CD4-positive, alpha-beta memory T cell (primary cell): ENCODE data around the gene HERC5. TPM values are rescaled to one million over a fixed set of nuclear protein-coding genes. Genes with fewer than 3 reads are reported as not detected.
"Not testable (repeated sequence)": the region's sequence is repeated elsewhere in the genome, so short reads cannot be mapped to it uniquely, and the experiment has no call there.

ENCODE experiments used
- CTCF ChIA-PET: fragments of 350-600 bp; sonication (Branson Sonifier 250); formaldehyde crosslinking; loops from one replicate; lab custom pipeline; 2021; ENCODE audit warnings: inconsistent platforms; ENCODE audit not compliant: partially characterized antibody; lab: Charles Lee
- POLR2A ChIA-PET: fragments of 350-600 bp; sonication (Branson Sonifier 250); formaldehyde crosslinking; loops from one replicate; lab custom pipeline; 2021; ENCODE audit not compliant: partially characterized antibody; lab: Charles Lee
- DNase-seq, 5 donors: peaks; one replicate each; pipeline versions ENCODE4 v3.0.0 to v3.0.0-alpha.2; 2020 to 2022; ENCODE audit warnings: mixed read lengths in 1 of 5
- H3K27ac ChIP-seq: one replicate; pipeline ENCODE4 v1.7.0; 2013; ENCODE audit warnings: low read depth, low read length
- H3K27me3 ChIP-seq: 2 replicates; pipeline ENCODE4 v1.7.0; 2013; ENCODE audit warnings: mild to moderate bottlenecking, low read length, moderate library complexity; ENCODE audit not compliant: insufficient read depth
- H3K36me3 ChIP-seq: 2 replicates; pipeline ENCODE4 v1.7.0; 2013; ENCODE audit warnings: mild to moderate bottlenecking, low read length, moderate library complexity; ENCODE audit not compliant: insufficient read depth
- H3K4me1 ChIP-seq: 2 replicates; pipeline ENCODE4 v1.7.0; 2013; ENCODE audit warnings: mild to moderate bottlenecking, low read length, moderate library complexity; ENCODE audit not compliant: insufficient read depth
- H3K4me3 ChIP-seq, 2 donors: one replicate each; pipeline ENCODE4 v1.7.0; 2013; ENCODE audit warnings: low read length in 2 of 2, mild to moderate bottlenecking in 1 of 2
- H3K9me3 ChIP-seq, 2 donors: one replicate each; pipeline ENCODE4 v1.7.0; 2013; ENCODE audit warnings: low read length in 2 of 2, control low read depth in 1 of 2; ENCODE audit not compliant: control insufficient read depth in 1 of 2
- H3K27ac Mint-ChIP-seq, 7 donors: one replicate each; pipeline ENCODE4 v1.8.0; 2020 to 2021; ENCODE audit warnings: mixed read lengths in 7 of 7, mild to moderate bottlenecking in 6 of 7, inconsistent platforms in 3 of 7, moderate library complexity in 3 of 7
- H3K27me3 Mint-ChIP-seq, 2 donors: one replicate each; pipeline ENCODE4 v1.8.0; 2020 to 2021; ENCODE audit warnings: mixed read lengths in 2 of 2
- H3K36me3 Mint-ChIP-seq, 2 donors: one replicate each; pipeline ENCODE4 v1.8.0; 2020 to 2021; ENCODE audit warnings: mixed read lengths in 2 of 2, inconsistent platforms in 1 of 2, mild to moderate bottlenecking in 1 of 2
- H3K4me1 Mint-ChIP-seq, 4 donors: one replicate each; pipeline ENCODE4 v1.8.0; 2020 to 2021; ENCODE audit warnings: mixed read lengths in 4 of 4, mild to moderate bottlenecking in 1 of 4
- H3K4me3 Mint-ChIP-seq, 8 donors: one replicate each; pipeline ENCODE4 v1.8.0; 2020 to 2021; ENCODE audit warnings: mixed read lengths in 8 of 8, mild to moderate bottlenecking in 7 of 8, moderate library complexity in 6 of 8, inconsistent platforms in 3 of 8
- H3K9me3 Mint-ChIP-seq, 8 donors: one replicate each; pipeline ENCODE4 v1.8.0; 2020 to 2021; ENCODE audit warnings: mixed read lengths in 8 of 8, mild to moderate bottlenecking in 5 of 8, inconsistent platforms in 3 of 8, moderate library complexity in 1 of 8
- intact Hi-C: fragments of 100-400 bp; cut with micrococcal nuclease; formaldehyde crosslinking; loops from one replicate; pipeline ENCODE4 v1.15.1; 2023
- polyA plus RNA-seq, 2 donors: library from polyadenylated mRNA; unstranded; fragments of 300-500 nt; fragmentation: Illumina TruSeq; gene quantifications; one replicate each; pipeline ENCODE4 v1.2.3, GENCODE V29; 2021
- total RNA-seq, 2 experiments: library from RNA; stranded (reverse); gene quantifications; one replicate each; pipeline ENCODE4 v1.2.3, GENCODE V29; 2021

Gene HERC5
- total and polyA plus RNA-seq, 4 experiments from 2014 or later: 14.4 to 22.1 (median 18.2) TPM

DNA sequence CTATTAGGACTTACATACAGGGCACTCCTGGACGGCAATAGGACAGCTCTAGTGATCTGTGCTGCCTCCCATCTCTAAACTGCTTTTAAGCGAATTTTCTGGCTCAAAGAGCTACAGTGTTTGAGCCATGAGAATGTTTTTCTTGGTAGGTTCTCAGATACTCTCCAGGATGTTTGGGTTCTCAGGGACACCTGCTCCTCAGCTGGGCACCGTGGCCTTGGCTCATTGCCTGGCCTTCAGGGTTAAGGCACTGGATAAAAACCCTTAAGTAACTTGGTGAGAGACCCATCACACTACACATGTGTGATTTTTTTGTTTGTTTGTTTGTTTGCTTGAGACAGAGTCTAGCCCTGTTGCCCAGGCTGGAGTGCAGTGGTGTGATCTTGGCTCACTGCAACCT lies 38.5 kb upstream of the HERC5 start:
- H3K4me1 Mint-ChIP-seq: peaks cover 6 to 9% (median 8%) of the 10 kb centered on the region in 4 donors
- H3K36me3 Mint-ChIP-seq: peaks cover 43 to 46% of the 10 kb centered on the region in 2 donors
- POLR2A ChIA-PET: no interaction called here
- H3K9me3 Mint-ChIP-seq: no peaks in the 10 kb centered on the region
- no peaks in the 10 kb centered on the region for H3K9me3 ChIP-seq
- H3K4me3 ChIP-seq: no peak overlapping the region
- no peak overlapping the region for H3K27ac Mint-ChIP-seq
- CTCF ChIA-PET: no interaction called here
- H3K27ac ChIP-seq: no peak overlapping the region
- no peaks in the 10 kb centered on the region for H3K27me3 ChIP-seq
- no peak for DNase-seq
- peaks cover 16% of the 10 kb centered on the region for H3K36me3 ChIP-seq
- H3K4me1 ChIP-seq: no peaks in the 10 kb centered on the region
- no peaks in the 10 kb centered on the region for H3K27me3 Mint-ChIP-seq
- intact Hi-C loops: no loop called here
- H3K4me3 Mint-ChIP-seq: no peak overlapping the region

- peaks cover 4 to 9% (median 5%) of the 10 kb centered on the region in 4 donors for H3K4me1 Mint-ChIP-seq
- no peaks in the 10 kb centered on the region for H3K27me3 ChIP-seq
- intact Hi-C loops: no loop called here
- H3K9me3 Mint-ChIP-seq: no peaks in the 10 kb centered on the region
- H3K27ac Mint-ChIP-seq: peak overlapping the region in 2 of 7 donors; percentile 6 to 42
- no peaks in the 10 kb centered on the region for H3K4me1 ChIP-seq
- peaks cover 38% of the 10 kb centered on the region in 2 donors for H3K36me3 Mint-ChIP-seq
- H3K4me3 Mint-ChIP-seq: no peak overlapping the region
- H3K27ac ChIP-seq: no peak overlapping the region
- no peaks in the 10 kb centered on the region for H3K9me3 ChIP-seq
- POLR2A ChIA-PET: no interaction called here
- DNase-seq: no peak
- CTCF ChIA-PET: no interaction called here
- no peak overlapping the region for H3K4me3 ChIP-seq
- H3K36me3 ChIP-seq: peaks cover 15% of the 10 kb centered on the region
- H3K27me3 Mint-ChIP-seq: no peaks in the 10 kb centered on the region
Measured at GRCh38 chr4:88419874-88420273, 37.0 kb upstream of the HERC5 start.

DNA sequence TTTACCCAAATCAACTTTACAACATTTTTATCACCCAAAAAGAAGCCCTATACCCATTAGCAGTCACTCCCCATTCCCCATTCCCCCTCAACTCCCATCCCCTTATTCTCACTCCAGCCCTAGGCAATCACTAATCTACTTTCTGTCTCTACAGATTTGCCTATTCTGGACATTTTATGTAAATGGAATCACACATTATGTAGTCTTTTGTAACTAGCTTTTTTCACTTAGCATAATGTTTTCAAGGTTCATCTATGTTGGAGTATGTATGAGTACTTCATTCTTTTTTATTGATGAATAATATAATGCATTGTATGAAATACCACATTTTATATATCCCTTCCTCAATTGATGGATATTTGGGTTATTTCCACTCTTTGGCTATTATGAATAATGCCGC lies 36.1 kb upstream of the HERC5 start:
- no peak overlapping the region for H3K27ac ChIP-seq
- H3K36me3 ChIP-seq: peaks cover 9% of the 10 kb centered on the region
- Mint-ChIP-seq H3K4me3 (no peak overlapping the region), H3K36me3 (peaks cover 34 to 36% of the 10 kb centered on the region in 2 donors), H3K9me3 (no peaks in the 10 kb centered on the region), H3K4me1 (peaks cover 4 to 9% (median 5%) of the 10 kb centered on the region in 4 donors), H3K27me3 (no peaks in the 10 kb centered on the region), H3K27ac (no peak overlapping the region)
- no peaks in the 10 kb centered on the region for H3K27me3 ChIP-seq
- no peak for DNase-seq
- intact Hi-C loops: no loop called here
- H3K9me3 ChIP-seq: no peaks in the 10 kb centered on the region
- ChIA-PET POLR2A (no interaction called here), CTCF (no interaction called here)
- H3K4me1 ChIP-seq: no peaks in the 10 kb centered on the region
- H3K4me3 ChIP-seq: no peak overlapping the region

GRCh38 chr4:88422403-88422802 lies 34.5 kb upstream of the HERC5 start:
- no peaks in the 10 kb centered on the region for H3K27me3 Mint-ChIP-seq
- Histone ChIP-seq H3K27ac (no peak overlapping the region), H3K9me3 (no peaks in the 10 kb centered on the region), H3K4me3 (no peak overlapping the region), H3K27me3 (no peaks in the 10 kb centered on the region), H3K4me1 (no peaks in the 10 kb centered on the region), H3K36me3 (peaks cover 5% of the 10 kb centered on the region)
- ChIA-PET POLR2A (no interaction called here), CTCF (no interaction called here)
- no peaks in the 10 kb centered on the region for H3K9me3 Mint-ChIP-seq
- peaks cover 4 to 9% (median 5%) of the 10 kb centered on the region in 4 donors for H3K4me1 Mint-ChIP-seq
- DNase-seq: no peak
- peaks cover 34 to 40% of the 10 kb centered on the region in 2 donors for H3K36me3 Mint-ChIP-seq
- no peak overlapping the region for H3K4me3 Mint-ChIP-seq
- no peak overlapping the region for H3K27ac Mint-ChIP-seq
- intact Hi-C loops: no loop called here

DNA sequence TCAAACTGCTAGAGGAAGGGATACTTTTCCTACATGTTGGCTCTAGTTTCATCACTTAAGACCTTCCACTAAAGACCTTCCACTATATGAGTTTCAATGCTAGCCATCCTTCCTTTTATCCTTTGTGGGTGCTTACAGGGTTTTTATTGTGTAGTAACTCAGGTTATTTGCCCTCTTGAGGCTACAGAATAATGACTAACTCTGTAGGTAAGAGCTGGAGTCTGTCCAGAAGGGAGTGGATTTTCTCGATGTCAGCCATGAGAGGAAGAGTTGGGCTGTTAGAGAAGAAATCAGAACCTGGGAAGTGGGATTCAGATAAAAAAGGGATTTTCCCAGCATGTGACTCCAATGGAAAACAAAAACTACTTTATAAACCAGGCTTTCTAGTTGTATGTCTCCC lies 27.5 kb upstream of the HERC5 start:
- ChIA-PET CTCF (interaction anchor here (1.4 kb wide), 1 partner anchor 51 kb away, joined by 3 read pairs; the partner anchor contains the start of gene HERC6), POLR2A (no interaction called here)
- peaks cover 60 to 65% of the 10 kb centered on the region in 2 donors for H3K36me3 Mint-ChIP-seq
- H3K9me3 Mint-ChIP-seq: peaks cover 0 to 3% (median 0%) of the 10 kb centered on the region in 8 donors
- peaks cover 0 to 4% (median 0%) of the 10 kb centered on the region in 4 donors for H3K4me1 Mint-ChIP-seq
- no peak overlapping the region for H3K27ac ChIP-seq
- H3K4me3 ChIP-seq: no peak overlapping the region
- H3K9me3 ChIP-seq: no peaks in the 10 kb centered on the region
- H3K27ac Mint-ChIP-seq: peak overlapping the region in 2 of 7 donors; percentile 14 to 76
- no peak overlapping the region for H3K4me3 Mint-ChIP-seq
- H3K36me3 ChIP-seq: peaks cover 13% of the 10 kb centered on the region
- no peaks in the 10 kb centered on the region for H3K4me1 ChIP-seq
- DNase-seq: no peak
- no peaks in the 10 kb centered on the region for H3K27me3 ChIP-seq
- no peaks in the 10 kb centered on the region for H3K27me3 Mint-ChIP-seq
- intact Hi-C loops: no loop called here

GRCh38 chr4:88435987-88436693 lies 20.8 kb upstream of the HERC5 start:
- H3K27me3 Mint-ChIP-seq: no peaks in the 10 kb centered on the region
- DNase-seq: no peak
- Histone ChIP-seq H3K9me3 (no peaks in the 10 kb centered on the region), H3K4me3 (no peak overlapping the region), H3K4me1 (no peaks in the 10 kb centered on the region), H3K36me3 (no peaks in the 10 kb centered on the region), H3K27me3 (no peaks in the 10 kb centered on the region), H3K27ac (no peak overlapping the region)
- peaks cover 0 to 3% (median 0%) of the 10 kb centered on the region in 8 donors for H3K9me3 Mint-ChIP-seq
- peaks cover 46 to 57% of the 10 kb centered on the region in 2 donors for H3K36me3 Mint-ChIP-seq
- H3K27ac Mint-ChIP-seq: peak overlapping the region in 4 of 7 donors; percentile 19 to 73 (median 63)
- ChIA-PET CTCF (no interaction called here), POLR2A (interaction anchor here (1.1 kb wide), 1 partner anchor 20 kb away, joined by 3 read pairs; no protein-coding TSS in a partner anchor)
- intact Hi-C loops: loop anchor here (5.0 kb wide), 1 partner anchor 34 kb away; no protein-coding TSS in a partner anchor
- H3K4me3 Mint-ChIP-seq: no peak overlapping the region
- peaks cover 0 to 3% (median 2%) of the 10 kb centered on the region in 4 donors for H3K4me1 Mint-ChIP-seq

DNA sequence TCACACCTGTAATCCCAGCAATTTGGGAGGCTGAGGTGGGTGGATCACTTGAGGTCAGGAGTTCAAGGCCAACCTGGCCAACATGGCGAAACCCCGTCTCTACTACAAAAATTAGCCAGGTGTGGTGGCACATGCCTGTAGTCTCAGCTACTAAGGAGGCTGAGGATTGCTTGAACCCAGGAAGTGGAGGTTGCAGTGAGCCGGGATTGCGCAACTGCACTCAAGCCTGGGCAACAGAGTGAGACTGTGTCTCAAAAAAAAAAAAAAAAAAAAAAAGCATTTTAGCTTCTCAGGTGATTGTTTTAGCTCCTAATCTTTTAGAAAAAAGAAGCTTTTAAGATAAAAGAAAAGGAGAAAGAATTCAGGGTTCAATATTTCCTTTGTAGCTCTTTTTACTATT lies 19.0 kb upstream of the HERC5 start:
- not testable (repeated sequence) for H3K27ac Mint-ChIP-seq

More for the DNA sequence above, 19.0 kb upstream of the HERC5 start:
- not testable (repeated sequence) for H3K36me3 ChIP-seq, H3K27ac ChIP-seq, H3K27me3 ChIP-seq, H3K4me3 ChIP-seq, H3K9me3 Mint-ChIP-seq, H3K9me3 ChIP-seq, H3K4me1 ChIP-seq, H3K27me3 Mint-ChIP-seq, H3K4me1 Mint-ChIP-seq, DNase-seq, H3K4me3 Mint-ChIP-seq
- intact Hi-C loops: loop anchor here (5.0 kb wide), 1 partner anchor 36 kb away; no protein-coding TSS in a partner anchor
- POLR2A ChIA-PET: interaction anchor here (0.9 to 1.2 kb wide), 2 partner anchors 11 to 19 kb away, joined by 4 to 5 read pairs; partner anchors contain the start of gene HERC5
- CTCF ChIA-PET: interaction anchor here (0.6 to 1.3 kb wide), 6 partner anchors 9 to 61 kb away, joined by 3 to 4 read pairs (median 3); partner anchors contain the start of gene HERC5
- peaks cover 56 to 66% of the 10 kb centered on the region in 2 donors for H3K36me3 Mint-ChIP-seq
